ENCODE measurements around the gene PPP1R14C.

PPP1R14C gene

DNA sequence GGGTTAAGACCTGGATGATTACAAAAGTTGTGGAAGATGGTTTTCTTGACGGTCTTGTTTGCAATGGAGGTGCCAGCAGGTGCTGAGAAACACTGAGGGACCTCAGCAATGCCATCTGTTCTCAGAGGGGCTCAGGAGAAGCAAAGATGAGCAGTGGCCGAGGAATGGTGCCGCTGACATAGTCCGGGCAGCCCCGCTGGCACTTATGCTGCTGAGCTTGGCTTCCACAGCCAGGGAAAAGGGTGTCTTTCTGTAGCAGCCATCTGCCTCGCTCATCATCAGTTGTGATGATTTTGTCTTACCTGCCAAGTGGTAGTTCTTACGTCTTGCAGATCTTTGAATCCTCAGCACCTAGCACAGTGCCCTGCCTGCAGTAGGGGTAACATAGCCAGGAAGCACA, 55.7 kb downstream of the PPP1R14C start:
- DNase-seq: no peak

- DNase-seq: no peak
These were observed 56.4 kb downstream of the PPP1R14C start for GRCh38 chr6:150199241-150199640.

GRCh38 chr6:150200428-150201100, 57.7 kb downstream of the PPP1R14C start:
- DNase-seq: no peak

GRCh38 chr6:150201285-150201684, 58.4 kb downstream of the PPP1R14C start:
- no peak for DNase-seq

- DNase-seq: no peak
These were observed 59.0 kb downstream of the PPP1R14C start for GRCh38 chr6:150201772-150202329.

- no peak for DNase-seq
These were observed 59.6 kb downstream of the PPP1R14C start for GRCh38 chr6:150202404-150202803.

- DNase-seq: no peak
These were observed 60.1 kb downstream of the PPP1R14C start for GRCh38 chr6:150202934-150203333.

- no peak for DNase-seq
These were observed 60.5 kb downstream of the PPP1R14C start for GRCh38 chr6:150203378-150203777.

GRCh38 chr6:150203871-150204545, 61.2 kb downstream of the PPP1R14C start:
- no peak for DNase-seq

DNA sequence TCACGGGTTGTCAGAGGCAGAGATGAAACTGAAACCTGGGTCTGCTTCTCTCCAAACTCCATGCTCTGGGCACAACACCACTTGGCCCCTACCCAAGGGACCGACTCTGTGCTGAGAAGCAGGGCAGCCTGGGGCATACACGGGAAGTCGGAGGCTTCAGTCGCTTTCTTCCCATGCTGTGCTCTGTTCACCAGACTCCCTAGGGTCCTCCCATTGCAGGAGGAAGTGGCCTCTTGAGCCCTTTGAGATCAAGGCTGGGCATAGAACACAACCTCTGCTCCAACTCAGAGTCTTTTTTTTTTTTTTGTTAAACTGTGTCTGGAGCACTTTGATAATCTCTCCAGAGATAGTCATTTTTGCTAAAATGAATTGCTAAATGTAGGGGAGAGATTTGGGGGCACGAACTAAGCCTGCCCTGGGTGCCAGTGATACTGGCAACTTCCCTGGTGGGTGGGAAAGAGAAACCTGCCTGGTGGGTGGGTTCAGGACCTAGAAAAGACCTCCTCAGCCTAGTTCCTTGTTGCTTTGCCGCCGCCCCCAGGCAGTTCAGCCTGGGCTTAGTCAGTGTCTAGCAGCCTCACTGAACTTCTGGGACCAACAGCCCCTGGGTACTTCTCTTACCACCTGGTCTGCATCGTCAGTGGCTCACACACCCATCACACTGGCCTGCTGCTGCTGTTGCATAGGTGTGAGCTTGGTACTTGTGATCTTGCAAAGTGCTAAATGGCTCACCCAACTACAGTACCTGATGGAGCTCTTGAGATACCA, 62.0 kb downstream of the PPP1R14C start:
- no peak for DNase-seq

DNA sequence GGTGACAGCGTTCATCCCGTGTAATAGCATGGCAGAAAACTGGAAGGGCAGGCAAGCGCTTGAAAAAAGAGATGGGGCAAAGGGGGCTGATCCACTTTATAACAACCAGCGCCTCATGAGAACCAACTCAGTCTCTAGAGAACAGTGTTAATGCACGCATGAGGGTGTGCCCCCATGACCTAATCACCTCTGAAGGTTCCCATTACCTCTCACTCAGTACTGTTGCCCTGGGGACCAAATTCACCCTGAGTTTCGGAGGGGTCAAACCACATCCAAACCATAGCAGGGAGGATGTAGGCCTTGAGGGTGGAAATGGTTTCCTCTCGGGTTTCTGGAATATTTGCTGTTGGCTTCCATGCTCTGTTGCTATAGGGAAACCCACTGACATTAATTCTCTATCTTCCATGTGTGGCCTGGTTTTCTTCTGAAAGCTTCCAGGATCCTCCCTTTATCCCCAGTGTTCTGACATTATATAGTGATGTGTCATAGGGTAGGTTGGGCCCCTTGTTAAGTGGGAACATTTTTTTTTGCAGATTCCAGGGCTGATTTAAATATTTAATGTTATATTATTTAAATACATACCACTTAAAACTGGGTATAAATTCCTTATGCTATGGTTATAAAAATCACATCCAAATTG, 65.2 kb downstream of the PPP1R14C start:
- DNase-seq: no peak

DNA sequence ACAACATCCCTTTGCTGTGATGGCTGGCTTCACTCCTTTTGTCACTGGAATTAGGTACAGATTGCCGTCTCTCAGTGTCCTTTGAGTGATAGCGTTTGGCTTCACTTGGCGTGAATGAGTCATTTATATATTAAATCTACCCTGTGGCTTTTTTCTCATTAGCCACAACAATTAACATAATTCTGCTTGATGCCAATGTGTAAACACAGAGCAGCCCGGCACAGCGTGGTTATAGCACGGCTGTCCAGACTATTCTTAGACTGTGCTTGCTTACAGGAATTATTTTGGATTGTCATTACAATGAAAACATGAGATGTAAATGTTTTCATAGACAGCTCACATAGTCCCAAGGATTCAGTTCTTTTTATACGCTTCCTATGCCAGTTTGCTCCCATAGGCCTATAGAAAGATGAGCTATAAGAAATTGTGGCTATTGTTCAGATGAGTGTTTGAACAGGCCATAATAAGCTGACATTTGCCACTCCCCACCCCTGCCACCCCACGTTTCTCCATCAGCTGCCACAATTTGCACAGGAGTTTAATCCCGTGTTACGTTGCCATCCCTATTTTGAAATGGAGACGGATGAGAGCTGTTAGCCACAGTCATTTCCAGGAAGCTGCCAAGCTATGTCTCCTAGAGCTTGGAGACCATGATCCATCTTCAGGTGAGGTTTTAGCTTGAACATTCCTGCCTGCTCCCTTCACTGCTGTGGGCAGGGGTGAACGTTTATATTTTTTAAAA, 65.9 kb downstream of the PPP1R14C start:
- no peak for DNase-seq

- no peak for DNase-seq
These were observed 66.6 kb downstream of the PPP1R14C start for GRCh38 chr6:150209415-150209814.

GRCh38 chr6:150211700-150212511, 69.1 kb downstream of the PPP1R14C start:
- DNase-seq: no peak

DNA sequence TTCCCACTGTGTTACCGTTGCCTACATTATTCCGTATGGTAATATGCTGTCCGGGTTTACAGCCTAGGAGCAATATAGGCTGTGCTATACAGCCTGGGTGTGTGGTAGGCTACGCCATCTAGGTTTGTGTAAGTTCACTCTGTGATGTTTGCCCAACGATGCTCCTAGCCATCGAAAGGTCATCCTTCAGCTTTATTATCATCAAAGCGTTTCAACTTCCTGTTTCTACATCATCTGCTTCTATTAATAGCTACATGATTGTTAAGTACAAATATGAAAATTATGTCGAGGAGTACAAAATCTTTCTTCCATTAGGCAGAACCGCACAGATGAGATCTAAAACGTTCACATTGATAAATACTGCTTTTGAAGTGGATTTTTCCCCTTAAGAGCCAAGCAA, 69.9 kb downstream of the PPP1R14C start:
- no peak for DNase-seq

GRCh38 chr6:150213301-150213700, 70.5 kb downstream of the PPP1R14C start:
- no peak for DNase-seq

DNA sequence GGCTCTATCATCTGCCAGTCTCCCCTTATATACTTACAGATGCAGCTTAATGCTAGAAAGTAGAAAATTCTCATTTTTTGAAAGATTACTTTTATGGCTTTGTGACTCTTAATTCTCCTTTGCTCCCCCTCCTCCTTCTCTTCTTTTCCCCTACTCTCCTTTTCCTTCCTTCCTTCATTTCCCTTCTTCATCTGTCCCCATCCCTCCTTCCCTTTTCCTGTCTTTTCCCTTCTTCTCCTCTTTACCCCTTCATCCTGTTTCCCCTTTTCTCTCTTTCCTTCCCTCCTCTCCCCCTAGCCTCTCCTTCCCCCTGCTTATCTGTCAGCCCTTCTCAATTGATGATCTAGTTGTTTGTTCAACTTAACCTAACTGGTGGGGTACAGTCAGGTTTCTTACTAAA, 71.5 kb downstream of the PPP1R14C start:
- DNase-seq: no peak

- DNase-seq: no peak
These were observed 78.0 kb downstream of the PPP1R14C start for GRCh38 chr6:150220634-150221551.

DNA sequence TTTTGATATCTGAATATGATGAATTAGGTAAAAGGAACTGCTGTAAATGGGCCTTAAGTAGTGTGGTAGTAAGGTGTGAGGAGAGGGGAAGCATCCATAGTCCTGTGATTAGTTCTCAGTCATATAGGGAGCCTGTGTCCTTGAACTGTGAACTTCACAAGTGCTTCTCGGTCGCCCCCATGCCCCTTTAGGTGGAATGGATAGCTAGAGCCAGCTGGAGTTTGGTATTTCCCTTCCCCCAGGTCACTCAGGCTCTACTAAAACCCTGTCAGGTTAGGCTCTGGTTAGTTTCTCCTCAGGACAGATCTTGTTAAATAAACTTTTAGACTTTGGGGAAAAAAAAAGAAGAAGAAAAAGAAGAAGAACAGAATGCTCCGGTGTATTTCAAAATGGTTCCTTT, 82.0 kb downstream of the PPP1R14C start:
- DNase-seq: no peak

DNA sequence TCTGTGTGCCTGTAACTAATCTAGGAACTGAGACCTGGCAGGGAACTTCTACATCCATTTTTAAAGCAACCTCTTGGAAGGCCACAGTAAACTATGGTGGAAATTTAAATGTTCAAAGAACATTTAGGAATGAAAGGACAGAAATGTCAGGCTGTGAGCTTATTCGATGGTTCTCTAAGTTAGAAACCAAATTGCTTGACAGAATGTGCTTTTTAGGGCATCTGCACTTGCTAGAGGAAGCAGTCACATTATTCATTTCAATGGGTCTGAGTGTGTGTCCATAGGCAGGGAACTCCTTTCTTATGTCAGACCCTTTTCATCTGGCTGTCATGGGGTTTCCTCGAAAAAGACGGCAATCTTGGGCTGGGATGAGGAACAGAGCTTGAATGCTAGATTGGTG, 84.4 kb downstream of the PPP1R14C start:
- DNase-seq: no peak
